Hepatocyte (in vitro differentiated cells): ENCODE measurements around the gene JMJD8.

Experiments used
- CTCF ChIP-seq: fragments of 200-600 bp; sonication (generic); IDR thresholded peaks from 2 replicates; pipeline ENCODE4 v1.5.1; 2016; ENCODE audit warnings: antibody characterized with exemption, mild to moderate bottlenecking; ENCODE audit not compliant: poor library complexity
- EZH2 ChIP-seq: fragments of 200-600 bp; sonication (generic); IDR thresholded peaks from 2 replicates; pipeline ENCODE4 v1.6.1; 2016; ENCODE audit warnings: antibody characterized with exemption, mild to moderate bottlenecking, borderline replicate concordance

GRCh38 chr16:647173-647902 is 36.8 kb downstream of the JMJD8 start:
- TF ChIP-seq CTCF, result no peak
- TF ChIP-seq EZH2, result no peak
